Kidney epithelial cell (primary cell): ENCODE measurements around the gene GNG7. TPM values are rescaled to one million over a fixed set of nuclear protein-coding genes. Genes with fewer than 3 reads are reported as not detected.

Experiments
- DNase-seq: peaks from one replicate; pipeline ENCODE4 v3.0.0-alpha.2; 2010; ENCODE audit warnings: low read depth
- H3K27me3 ChIP-seq: 2 replicates; pipeline ENCODE4 v1.6.0; 2011; ENCODE audit warnings: low read length; ENCODE audit not compliant: control insufficient read depth, insufficient read depth
- H3K36me3 ChIP-seq: 2 replicates; pipeline ENCODE4 v1.5.1; 2011; ENCODE audit warnings: low read length; ENCODE audit not compliant: control insufficient read depth, insufficient read depth
- H3K4me3 ChIP-seq: 2 replicates; pipeline ENCODE4 v1.5.1; 2011; ENCODE audit warnings: low read depth, mild to moderate bottlenecking, control low read depth, low read length
- total RNA-seq: library from RNA; depleted of rRNA; stranded (reverse); fragments of >200 nt; gene quantifications from 2 replicates; pipeline ENCODE4 v1.2.3, GENCODE V29; 2015
- TF ChIP-seq, protein P1 (sequence below): IDR thresholded peaks from 2 replicates; pipeline ENCODE4 v1.5.1; 2011; ENCODE audit warnings: mild to moderate bottlenecking, moderate library complexity, low read length, control low read depth, inconsistent platforms; ENCODE audit not compliant: insufficient read depth, poor library complexity, severe bottlenecking

GNG7 gene
- total RNA-seq, 1 donor from 2014 or later: 0.33 TPM

DNA sequence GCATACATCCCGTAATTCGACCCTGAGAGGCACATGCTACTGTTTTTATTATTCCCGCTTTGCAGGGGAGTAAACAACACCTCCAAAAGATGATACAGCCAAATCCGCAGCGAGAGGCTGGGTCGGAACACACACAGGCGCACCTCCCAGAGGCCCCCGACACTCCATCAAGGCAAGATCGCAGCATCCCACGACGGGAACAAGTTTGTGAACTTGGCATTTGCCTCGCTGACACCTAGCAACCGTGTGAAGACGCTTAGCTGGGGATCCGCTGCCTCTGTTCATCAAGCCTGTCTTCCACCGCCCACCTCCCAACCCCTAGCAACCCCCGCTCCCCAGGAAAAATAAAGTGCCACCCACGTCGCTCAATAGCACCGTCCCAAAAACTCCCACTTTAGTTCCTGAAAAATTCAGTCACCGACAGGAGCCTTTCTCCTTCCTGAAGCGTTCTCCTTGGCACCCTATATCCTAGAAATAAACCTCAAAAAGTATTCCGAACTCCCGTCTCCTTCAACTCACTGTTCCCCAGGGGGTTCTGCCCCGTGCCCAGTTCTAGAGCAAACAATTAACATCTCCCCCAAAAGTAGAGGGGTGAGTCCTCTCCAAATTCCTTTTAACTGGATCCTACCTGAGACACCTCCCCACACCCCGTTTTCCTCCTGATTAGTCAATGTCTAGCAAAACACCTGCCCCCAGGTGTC lies 1.7 kb downstream of the GNG7 start:
- TF ChIP-seq, protein P1, sequence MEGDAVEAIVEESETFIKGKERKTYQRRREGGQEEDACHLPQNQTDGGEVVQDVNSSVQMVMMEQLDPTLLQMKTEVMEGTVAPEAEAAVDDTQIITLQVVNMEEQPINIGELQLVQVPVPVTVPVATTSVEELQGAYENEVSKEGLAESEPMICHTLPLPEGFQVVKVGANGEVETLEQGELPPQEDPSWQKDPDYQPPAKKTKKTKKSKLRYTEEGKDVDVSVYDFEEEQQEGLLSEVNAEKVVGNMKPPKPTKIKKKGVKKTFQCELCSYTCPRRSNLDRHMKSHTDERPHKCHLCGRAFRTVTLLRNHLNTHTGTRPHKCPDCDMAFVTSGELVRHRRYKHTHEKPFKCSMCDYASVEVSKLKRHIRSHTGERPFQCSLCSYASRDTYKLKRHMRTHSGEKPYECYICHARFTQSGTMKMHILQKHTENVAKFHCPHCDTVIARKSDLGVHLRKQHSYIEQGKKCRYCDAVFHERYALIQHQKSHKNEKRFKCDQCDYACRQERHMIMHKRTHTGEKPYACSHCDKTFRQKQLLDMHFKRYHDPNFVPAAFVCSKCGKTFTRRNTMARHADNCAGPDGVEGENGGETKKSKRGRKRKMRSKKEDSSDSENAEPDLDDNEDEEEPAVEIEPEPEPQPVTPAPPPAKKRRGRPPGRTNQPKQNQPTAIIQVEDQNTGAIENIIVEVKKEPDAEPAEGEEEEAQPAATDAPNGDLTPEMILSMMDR: no peak
- H3K27me3 ChIP-seq: peaks cover 38% of the 10 kb centered on the region
- no peaks in the 10 kb centered on the region for H3K36me3 ChIP-seq
- H3K4me3 ChIP-seq: no peak overlapping the region
- no peak for DNase-seq

DNA sequence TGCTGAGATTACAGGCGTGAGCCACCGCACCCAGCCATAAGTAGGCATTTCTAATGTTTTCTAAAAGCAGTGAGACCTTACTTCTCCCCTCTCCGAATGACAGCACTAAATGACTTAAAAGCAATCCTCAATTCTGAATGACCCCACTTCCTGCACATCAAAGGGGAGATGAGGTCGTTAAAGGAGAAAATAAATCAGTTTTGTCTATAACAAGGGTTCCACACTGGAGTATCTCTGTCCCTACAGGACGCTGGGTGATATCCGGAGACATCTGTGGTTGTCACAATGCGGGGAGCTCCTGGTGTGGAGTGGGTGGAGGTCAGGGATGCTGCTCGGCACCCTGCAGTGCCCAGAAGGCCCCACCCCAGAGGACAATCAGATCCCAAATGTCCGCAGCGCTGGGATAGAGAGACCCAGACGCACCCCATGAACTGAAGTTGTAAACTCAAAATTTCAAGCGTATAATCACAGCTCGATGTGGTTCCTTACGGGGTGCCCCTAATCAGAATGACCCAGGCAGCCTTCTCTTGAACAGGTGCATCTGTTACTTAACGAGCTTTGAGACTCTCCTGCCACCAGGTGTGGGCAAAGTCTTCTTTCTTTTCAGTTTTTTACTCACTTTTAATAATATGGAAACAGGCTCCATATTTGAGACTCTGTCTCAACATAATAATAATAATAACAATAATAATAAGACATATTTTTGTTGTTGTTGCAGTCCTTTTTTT lies 2.9 kb downstream of the GNG7 start:
- peaks cover 38% of the 10 kb centered on the region for H3K27me3 ChIP-seq
- TF ChIP-seq, protein P1: no peak
- DNase-seq: no peak
- H3K36me3 ChIP-seq: no peaks in the 10 kb centered on the region
- H3K4me3 ChIP-seq: no peak overlapping the region

DNA sequence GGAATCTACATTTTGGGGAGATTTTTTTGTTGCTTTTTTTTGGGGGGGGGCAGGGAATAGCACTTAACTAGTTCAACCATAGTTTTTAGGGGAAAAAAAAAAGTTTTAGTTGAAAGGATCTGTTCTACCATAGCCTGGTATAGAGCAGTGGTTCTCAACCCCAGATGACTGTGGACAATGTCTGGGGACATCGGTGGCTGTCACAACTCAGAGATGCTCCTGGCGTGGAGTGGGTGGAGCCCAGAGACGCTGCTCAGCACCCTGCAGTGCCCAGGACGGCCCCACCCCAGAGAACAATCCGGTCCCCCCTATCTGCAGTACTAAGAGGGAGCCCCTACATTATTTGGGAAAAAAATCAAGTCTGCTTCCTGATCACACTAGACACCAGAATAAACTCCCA lies 8.3 kb downstream of the GNG7 start:
- TF ChIP-seq, protein P1: no peak
- no peak for DNase-seq
- H3K36me3 ChIP-seq: no peaks in the 10 kb centered on the region
- peaks cover 5% of the 10 kb centered on the region for H3K27me3 ChIP-seq
- no peak overlapping the region for H3K4me3 ChIP-seq

DNA sequence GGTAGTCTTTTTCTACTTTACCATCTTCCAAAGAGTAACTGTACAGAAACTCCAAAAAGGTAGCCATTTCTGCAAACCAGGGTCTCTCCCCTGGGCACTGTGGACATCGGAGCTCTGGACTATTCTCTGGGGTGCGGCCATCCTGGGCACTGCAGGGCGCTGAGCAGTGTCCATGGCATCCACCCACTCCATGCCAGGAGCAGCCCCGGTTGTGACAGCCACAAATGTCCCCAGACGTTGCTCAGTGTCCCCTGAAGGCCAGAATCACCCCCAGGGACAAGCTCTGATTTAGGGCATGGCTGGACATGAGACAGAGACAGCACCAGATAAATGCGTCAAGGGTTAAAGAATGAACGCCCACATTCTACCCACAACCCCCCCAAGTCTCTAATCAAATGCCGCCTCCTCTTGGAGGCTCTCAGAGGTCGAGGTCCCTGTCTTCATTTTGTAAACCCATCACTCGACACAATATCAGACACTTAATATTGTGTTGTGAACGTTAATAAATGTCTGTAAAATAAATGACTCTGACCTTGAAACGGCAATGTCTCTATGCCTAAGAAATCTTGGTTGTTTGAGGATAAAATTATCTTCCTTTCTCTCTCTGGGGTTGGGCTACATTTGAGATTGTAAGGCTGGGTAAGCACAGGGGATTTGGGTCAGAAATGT lies 8.9 kb downstream of the GNG7 start:
- TF ChIP-seq, protein P1: no peak
- no peak for DNase-seq
- Histone ChIP-seq H3K27me3 (peaks cover 5% of the 10 kb centered on the region), H3K36me3 (no peaks in the 10 kb centered on the region), H3K4me3 (no peak overlapping the region)

DNA sequence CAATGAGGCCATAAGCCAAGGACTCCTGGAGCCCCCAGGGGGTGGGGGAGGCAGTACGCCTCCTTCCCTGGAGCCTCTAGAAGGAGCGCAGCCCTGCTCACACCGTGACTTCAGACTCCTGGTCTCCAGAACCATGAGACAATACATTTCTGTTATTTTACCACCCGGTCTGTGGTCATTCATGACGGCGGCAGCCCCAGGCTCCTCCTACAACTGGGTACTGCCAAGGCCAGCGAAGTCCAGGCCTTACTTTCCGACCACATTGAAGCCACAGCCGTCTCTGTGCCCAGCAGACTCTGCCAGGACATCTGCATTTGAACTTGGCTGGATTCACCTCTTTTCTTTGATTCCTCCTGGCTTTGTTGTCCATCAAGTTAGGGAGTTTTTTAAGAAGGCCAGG lies 10.5 kb downstream of the GNG7 start:
- DNase-seq: no peak
- Histone ChIP-seq H3K4me3 (no peak overlapping the region), H3K27me3 (peaks cover 2% of the 10 kb centered on the region), H3K36me3 (no peaks in the 10 kb centered on the region)
- TF ChIP-seq, protein P1: no peak
